Subcutaneous adipose tissue (tissue), 4 donors: ENCODE measurements around the gene HMGCL. TPM values are rescaled to one million over a fixed set of nuclear protein-coding genes. Genes with fewer than 3 reads are reported as not detected.

ENCODE experiments used
- CTCF ChIP-seq: fragments of 450-650 bp; IDR thresholded peaks from one replicate; pipeline ENCODE4 v1.5.1; 2016; ENCODE audit warnings: low read depth, mild to moderate bottlenecking, control low read depth, antibody characterized with exemption, moderate library complexity
- total RNA-seq, 4 donors: library from RNA; depleted of rRNA; stranded (reverse); fragments of >200 nt; gene quantifications; one replicate each; pipeline ENCODE4 v1.1.0, GENCODE V29; 2016

HMGCL gene
- total RNA-seq, 4 donors from 2014 or later, result 23.0 to 66.1 (median 40.8) TPM

- no peak for TF ChIP-seq CTCF
Measured at GRCh38 chr1:23793018-23793781, 32.0 kb downstream of the HMGCL start.

- TF ChIP-seq CTCF, result no peak
Measured at GRCh38 chr1:23792151-23792945, 32.9 kb downstream of the HMGCL start.

GRCh38 chr1:23791516-23792047, 33.6 kb downstream of the HMGCL start:
- TF ChIP-seq CTCF, result no peak

- TF ChIP-seq CTCF, result no peak
Measured at GRCh38 chr1:23790696-23791515, 34.3 kb downstream of the HMGCL start, which contains the start of gene LYPLA2. TSS of gene LYPLA2 (plus strand) at chr1:23791145. CDS start at chr1:23792683, 1,538 bp downstream.

GRCh38 chr1:23788695-23789094, 36.5 kb downstream of the HMGCL start:
- no peak for TF ChIP-seq CTCF

- no peak for TF ChIP-seq CTCF
Measured at GRCh38 chr1:23787701-23788100, 37.5 kb downstream of the HMGCL start.
